HG02943 (cell line): ENCODE results near the gene DALRD3.

Experiments
- ATAC-seq: cut with Tn5 transposase; IDR thresholded peaks from one replicate; pipeline ENCODE4 v1.9.1; 2021; ENCODE audit warnings: mild to moderate bottlenecking, low read depth, moderate library complexity; ENCODE audit not compliant: unreplicated experiment

The DALRD3 gene

GRCh38 chr3:49017971-49018706 is at the start of gene DALRD3:
TSS of gene DALRD3 (minus strand) at chr3:49018580. CDS start at chr3:49018564, 16 bp downstream.
- ATAC-seq: no peak

GRCh38 chr3:49058011-49058410 is 39.6 kb upstream of the DALRD3 start:
- ATAC-seq: no peak

GRCh38 chr3:49057268-49057667 is 38.9 kb upstream of the DALRD3 start:
- ATAC-seq: no peak

DNA sequence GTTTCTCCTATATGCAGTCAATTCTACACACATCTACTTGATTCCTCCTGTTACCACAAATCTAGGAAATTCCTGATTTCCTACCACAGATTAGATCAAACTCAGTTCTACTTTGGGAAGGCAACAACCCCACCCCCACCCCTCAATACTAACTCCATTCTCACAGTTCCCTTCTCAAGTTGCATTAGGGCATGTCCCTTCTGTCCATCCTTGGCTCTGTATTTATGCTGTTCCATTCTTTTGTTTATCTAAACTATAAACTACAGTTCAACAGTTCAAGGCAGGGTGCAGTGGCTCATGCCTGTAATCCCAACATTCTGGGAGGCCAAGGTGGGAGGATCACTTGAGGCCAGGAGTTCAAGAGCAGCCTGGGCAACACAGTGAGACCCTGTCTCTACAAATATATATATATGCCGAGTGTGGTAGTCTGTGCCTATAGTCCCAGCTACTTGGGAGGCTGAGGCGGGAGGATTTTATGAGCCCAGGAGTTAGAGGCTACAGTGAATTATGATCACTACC is 36.0 kb upstream of the DALRD3 start:
- ATAC-seq: no peak

- no peak for ATAC-seq
These were observed 35.2 kb upstream of the DALRD3 start for GRCh38 chr3:49053543-49053942.

- no peak for ATAC-seq
These were observed 16.9 kb upstream of the DALRD3 start for GRCh38 chr3:49035281-49035680.

GRCh38 chr3:49034650-49035049 is 16.3 kb upstream of the DALRD3 start:
- ATAC-seq: no peak

DNA sequence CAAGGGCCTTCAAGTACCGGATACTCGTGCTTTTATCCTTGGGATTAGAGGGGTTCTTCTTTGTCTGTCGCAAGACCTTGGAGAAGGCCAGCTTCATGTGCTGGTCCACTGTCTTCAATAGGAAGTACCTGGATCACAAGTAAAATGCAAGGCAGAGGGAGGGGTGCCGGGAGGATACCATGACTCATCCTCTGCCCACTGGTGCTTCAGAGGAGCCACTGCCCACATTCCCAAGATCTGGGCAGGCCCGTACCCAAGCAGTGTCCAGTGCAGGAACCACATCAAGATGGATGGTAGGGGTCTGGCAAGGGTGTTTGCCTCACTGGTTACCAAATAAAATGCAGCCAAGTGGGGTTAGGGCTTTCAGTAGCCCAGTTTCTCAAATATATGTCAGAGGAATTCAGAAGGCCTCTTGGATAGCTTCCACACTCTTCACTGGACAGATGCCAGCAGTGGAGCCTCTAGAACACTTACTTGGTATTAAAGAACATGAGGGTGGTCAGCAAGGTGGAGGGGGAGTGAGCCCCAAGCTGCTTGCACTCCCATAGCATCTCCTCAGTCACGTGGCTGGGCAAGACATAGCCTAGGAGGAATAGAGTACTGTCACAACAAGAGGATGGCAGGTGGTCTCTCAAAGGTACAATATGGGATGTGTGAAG is 14.4 kb upstream of the DALRD3 start:
- ATAC-seq: no peak

- no peak for ATAC-seq
These were observed 11.9 kb upstream of the DALRD3 start for GRCh38 chr3:49030321-49030720.

GRCh38 chr3:49029563-49029884 is 11.1 kb upstream of the DALRD3 start:
- ATAC-seq: no peak

DNA sequence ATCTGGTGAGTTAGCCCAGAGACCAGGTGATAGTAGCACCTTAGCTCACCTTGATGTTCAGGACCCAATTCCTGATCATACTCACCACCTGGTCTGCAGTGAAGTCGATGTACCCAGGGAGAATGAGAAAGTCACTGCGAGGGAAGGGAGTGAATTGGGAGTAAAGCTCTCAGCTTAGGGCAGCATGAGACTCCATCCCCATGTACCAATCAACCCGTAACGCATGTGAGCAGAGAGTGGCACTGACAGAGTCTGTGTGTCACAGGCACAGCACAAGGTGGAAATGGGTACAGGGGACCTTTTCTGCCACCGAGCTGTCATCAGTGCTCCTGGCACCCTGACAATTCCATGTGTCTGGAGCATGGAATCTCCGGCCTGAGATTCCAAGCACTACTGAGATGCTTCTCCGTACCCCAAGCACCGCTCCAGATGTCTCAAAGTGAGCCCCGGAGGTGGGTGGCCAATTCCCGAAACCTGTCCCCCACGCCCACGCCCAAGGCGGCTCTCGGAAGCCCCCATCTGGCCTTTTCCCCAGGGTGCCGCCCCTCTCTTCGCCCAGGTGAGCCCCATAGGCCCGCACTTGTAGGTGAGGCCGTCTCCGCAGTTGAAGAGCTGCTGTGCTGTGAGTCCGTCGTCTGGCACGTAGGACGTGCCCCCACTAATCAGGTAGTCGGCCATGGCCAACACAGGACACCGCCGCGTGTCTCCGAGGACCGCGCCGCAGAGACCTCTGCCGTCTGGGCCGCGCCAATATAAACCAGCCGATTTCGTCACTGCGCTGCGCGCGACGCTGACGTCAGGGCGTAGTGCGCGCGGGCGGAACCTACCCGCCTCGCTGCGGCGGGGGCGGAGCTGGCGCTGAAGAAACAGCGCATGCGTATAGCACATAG is 10.5 kb upstream of the DALRD3 start, which contains the start of gene IMPDH2:
IMPDH2 (minus strand) TSS at position 726 of the 890 bp plus-strand sequence; CDS start at position 678, 48 bp downstream.
- ATAC-seq: peak; percentile 83

DNA sequence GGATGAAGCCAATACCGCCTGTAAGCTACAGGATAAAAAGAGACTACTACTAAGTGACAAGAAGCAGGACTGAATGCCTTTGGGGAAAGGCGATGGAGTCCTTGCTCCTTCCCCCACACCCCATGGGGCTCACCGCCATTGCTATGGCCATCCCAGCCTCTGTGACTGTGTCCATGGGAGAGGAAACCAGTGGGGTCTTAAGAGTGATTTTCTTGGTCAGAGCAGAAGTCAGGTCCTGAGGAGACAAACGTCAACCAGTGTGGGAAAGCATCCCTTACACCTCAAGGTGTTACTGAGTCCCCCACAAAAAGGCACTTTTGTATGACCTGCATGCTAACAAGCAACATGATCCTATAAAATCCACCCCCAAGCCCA is 9.9 kb upstream of the DALRD3 start:
- ATAC-seq: no peak

DNA sequence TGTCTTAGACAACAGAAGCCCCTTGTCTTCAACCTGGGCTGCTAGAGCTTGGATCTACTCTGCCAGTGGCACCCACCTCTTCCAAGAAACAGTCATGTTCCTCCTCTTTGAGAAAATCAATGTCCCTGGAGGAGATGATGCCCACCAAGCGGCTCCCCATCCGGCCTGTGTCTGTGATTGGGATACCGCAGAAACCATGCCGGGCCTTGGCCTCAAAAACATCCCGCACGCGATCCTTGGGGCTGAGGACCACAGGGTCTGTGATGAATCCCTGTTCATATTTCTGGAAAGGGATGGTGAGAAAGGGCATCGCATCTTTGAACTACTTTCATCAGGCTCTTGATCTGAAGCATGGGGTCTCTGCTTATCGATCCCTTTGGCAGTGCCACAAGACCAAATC is 9.3 kb upstream of the DALRD3 start:
- ATAC-seq: no peak

DNA sequence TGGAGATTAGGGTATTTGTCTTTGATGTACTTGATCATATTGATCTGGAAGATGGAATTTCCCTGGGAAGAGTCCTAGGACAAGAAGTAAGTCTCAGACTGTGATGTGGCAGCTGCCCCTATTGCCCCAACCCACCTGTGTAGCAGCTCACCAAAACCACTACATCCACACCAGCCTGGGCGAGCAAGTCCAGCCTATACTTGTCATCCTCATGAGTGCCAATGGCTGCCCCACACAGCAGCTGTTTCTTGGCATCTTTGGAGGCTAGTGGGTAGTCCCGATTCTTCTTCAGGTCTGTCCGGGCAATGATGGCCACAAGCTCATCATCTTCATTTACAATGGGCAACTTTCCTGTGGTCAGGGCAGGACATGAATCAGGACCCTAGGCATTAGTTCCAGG is 8.2 kb upstream of the DALRD3 start:
- ATAC-seq: no peak

DNA sequence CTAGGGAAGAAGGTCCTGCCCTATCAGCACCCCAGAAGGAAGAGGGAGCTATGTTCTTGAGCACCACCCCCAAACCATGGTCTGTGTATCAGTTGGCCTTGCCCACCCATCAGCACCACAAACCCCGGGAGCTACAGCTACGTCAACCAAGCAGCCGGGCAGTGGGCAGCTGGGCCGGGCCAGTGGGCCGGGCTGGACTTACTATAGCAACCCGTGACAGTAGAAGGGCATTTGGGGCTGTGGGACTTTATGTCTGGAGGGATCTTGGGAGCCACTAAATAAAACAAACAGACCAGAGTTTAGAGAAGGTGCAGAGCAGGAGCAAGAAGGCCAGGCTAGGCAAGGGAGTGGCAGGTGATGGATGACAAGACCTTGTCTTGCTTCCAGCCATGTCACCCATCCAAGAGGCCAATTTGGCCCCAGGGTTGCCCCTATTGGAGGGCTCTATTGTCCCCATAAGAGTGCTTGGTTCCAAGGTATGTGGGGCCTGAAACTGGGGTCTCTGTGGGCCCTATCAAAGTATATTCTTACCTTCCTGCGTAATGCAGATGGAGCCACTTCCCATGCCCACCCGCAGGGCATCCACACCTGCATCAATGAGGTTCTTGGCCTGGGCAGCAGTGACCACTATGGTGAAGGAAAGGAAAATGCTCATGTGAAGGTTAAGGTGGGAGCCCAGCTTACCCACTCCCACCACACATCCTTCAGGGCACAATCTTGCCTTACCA is 7.6 kb upstream of the DALRD3 start:
- ATAC-seq: no peak

DNA sequence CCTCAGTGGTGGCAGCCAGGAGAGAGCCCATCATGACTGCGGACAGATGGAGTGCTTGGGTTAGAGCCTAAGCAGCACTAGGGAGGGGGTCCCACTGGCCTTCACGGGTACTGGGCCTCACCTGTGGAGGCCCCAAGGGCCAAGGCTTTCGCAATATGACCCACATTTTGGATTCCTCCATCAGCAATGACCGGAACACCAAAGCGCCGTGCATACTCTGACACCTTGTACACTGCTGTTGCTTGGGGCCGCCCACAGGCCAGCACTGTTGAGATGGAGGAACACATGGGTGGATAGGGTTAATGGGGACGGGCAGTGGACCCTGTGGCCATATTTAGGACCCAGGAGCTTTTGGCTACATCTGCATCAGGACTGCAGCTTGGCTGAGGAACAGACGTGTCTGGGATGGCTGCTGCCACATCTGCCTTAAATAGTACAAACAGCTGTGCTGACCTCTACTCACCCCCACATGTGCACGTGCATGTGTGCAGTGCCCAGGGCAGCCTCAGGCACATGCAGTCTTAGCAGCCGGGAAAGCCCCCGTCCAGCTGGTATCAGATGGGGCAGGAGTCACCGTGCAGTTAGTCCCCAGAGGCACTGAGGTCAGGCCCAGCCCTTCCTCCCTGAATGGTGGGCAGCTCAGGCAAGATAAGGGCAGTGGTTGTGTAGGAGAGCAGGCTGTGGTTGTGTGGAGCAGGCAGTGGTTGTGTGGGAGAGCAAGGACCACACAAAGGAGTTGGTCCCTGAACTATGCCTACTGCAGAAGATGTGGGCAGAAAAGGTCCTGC is 6.8 kb upstream of the DALRD3 start:
- ATAC-seq: no peak

- ATAC-seq: no peak
These were observed 6.1 kb upstream of the DALRD3 start for GRCh38 chr3:49024449-49024848.

DNA sequence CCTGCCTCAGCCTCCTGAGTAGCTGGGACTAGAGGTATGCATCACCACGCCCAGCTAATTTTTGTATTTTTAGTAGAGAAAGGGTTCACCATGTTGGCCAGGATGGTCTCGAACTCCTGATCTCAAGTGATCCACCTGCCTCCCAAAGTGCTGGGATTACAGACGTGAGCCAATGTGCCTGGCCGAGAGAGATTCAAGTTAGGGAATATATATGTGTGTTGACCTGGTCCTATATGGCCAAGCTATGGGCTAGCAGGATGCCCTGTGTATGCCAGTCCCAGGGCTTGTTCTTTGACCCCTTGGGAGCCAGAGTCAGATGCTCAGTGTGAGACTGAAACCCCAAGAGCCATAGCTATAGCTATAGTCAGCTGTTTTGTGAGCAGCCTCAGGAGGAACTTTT is 5.4 kb upstream of the DALRD3 start:
- no peak for ATAC-seq

- ATAC-seq: no peak
These were observed 4.3 kb upstream of the DALRD3 start for GRCh38 chr3:49022688-49023171.
